ENCODE data around the gene CENPF.
A peak's percentile ranks its signal among the peaks of the same experiment; 100 is the strongest.
"Not testable (repeated sequence)": the region's sequence is repeated elsewhere in the genome, so short reads cannot be mapped to it uniquely, and the experiment has no call there.

CENPF gene

GRCh38 chr1:214584805-214585766, 17.9 kb upstream of the CENPF start:
- POLR2A ChIA-PET = no interaction called here
- no CpG with 5 or more reads among the region's 1 CpG for WGBS (ENCODE audit: insufficient coverage)
- CTCF ChIA-PET = interaction anchor here (0.9 to 8.4 kb wide), 26 partner anchors 10 to 371 kb away, joined by 3 to 84 read pairs (median 4); no protein-coding TSS in a partner anchor
- H3K9me3 ChIP-seq (ENCODE audit: control extremely low read depth in 1 of 5, control insufficient read depth in 4 of 5, insufficient read depth in 2 of 5, low read depth in 1 of 5, low read length in 4 of 5) = no peaks in the 10 kb centered on the region
- H3K4me3 ChIP-seq (ENCODE audit: control insufficient read depth in 1 of 7, extremely low read depth in 1 of 7, insufficient read depth in 4 of 7, low read depth in 2 of 7, low read length in 6 of 7) = no peak overlapping the region
- no peaks in the 10 kb centered on the region for H3K36me3 ChIP-seq (ENCODE audit: control insufficient read depth in 4 of 4, insufficient read depth in 4 of 4, low read length in 3 of 4)
- H3K4me1 ChIP-seq (ENCODE audit: control extremely low read depth in 1 of 4, control insufficient read depth in 4 of 4, insufficient read depth in 4 of 4, low read length in 3 of 4) = peaks cover 0 to 6% (median 2%) of the 10 kb centered on the region in 4 experiments
- H3K27ac ChIP-seq (ENCODE audit: insufficient read depth in 1 of 2, low read depth in 1 of 2, low read length in 2 of 2, poor library complexity in 1 of 2, severe bottlenecking in 2 of 2) = no peak overlapping the region
- DNase-seq = peak; percentile 20 to 51 (median 49)
- no peaks in the 10 kb centered on the region for H3K27me3 ChIP-seq (replicated peaks in 2 of 5; ENCODE audit: control insufficient read depth in 4 of 5, insufficient read depth in 5 of 5, low read length in 4 of 5)

GRCh38 chr1:214586621-214587020, 16.4 kb upstream of the CENPF start:
- Histone ChIP-seq H3K9me3 (ENCODE audit: control extremely low read depth in 1 of 5, control insufficient read depth in 4 of 5, insufficient read depth in 2 of 5, low read depth in 1 of 5, low read length in 4 of 5) (no peaks in the 10 kb centered on the region), H3K4me1 (ENCODE audit: control extremely low read depth in 1 of 4, control insufficient read depth in 4 of 4, insufficient read depth in 4 of 4, low read length in 3 of 4) (peaks cover 0 to 3% (median 2%) of the 10 kb centered on the region in 4 experiments), H3K27me3 (replicated peaks in 2 of 5; ENCODE audit: control insufficient read depth in 4 of 5, insufficient read depth in 5 of 5, low read length in 4 of 5) (no peaks in the 10 kb centered on the region), H3K4me3 (ENCODE audit: control insufficient read depth in 1 of 7, extremely low read depth in 1 of 7, insufficient read depth in 4 of 7, low read depth in 2 of 7, low read length in 6 of 7) (no peak overlapping the region), H3K36me3 (ENCODE audit: control insufficient read depth in 4 of 4, insufficient read depth in 4 of 4, low read length in 3 of 4) (no peaks in the 10 kb centered on the region), H3K27ac (ENCODE audit: insufficient read depth in 1 of 2, low read depth in 1 of 2, low read length in 2 of 2, poor library complexity in 1 of 2, severe bottlenecking in 2 of 2) (no peak overlapping the region)
- CTCF ChIA-PET = interaction anchor here (0.9 to 8.4 kb wide), 9 partner anchors 8 to 325 kb away, joined by 3 to 84 read pairs (median 12); no protein-coding TSS in a partner anchor
- 100% methylated on average over 2 of the region's 3 CpGs for WGBS (ENCODE audit: insufficient coverage)
- no peak for DNase-seq
- POLR2A ChIA-PET = no interaction called here

- WGBS (ENCODE audit: insufficient coverage) = 100% methylated on average over 1 of the region's 5 CpGs
- Histone ChIP-seq H3K27me3 (replicated peaks in 2 of 5; ENCODE audit: control insufficient read depth in 4 of 5, insufficient read depth in 5 of 5, low read length in 4 of 5) (no peaks in the 10 kb centered on the region), H3K4me3 (ENCODE audit: control insufficient read depth in 1 of 7, extremely low read depth in 1 of 7, insufficient read depth in 4 of 7, low read depth in 2 of 7, low read length in 6 of 7) (no peak overlapping the region), H3K36me3 (ENCODE audit: control insufficient read depth in 4 of 4, insufficient read depth in 4 of 4, low read length in 3 of 4) (no peaks in the 10 kb centered on the region), H3K27ac (ENCODE audit: insufficient read depth in 1 of 2, low read depth in 1 of 2, low read length in 2 of 2, poor library complexity in 1 of 2, severe bottlenecking in 2 of 2) (no peak overlapping the region), H3K4me1 (ENCODE audit: control extremely low read depth in 1 of 4, control insufficient read depth in 4 of 4, insufficient read depth in 4 of 4, low read length in 3 of 4) (no peaks in the 10 kb centered on the region), H3K9me3 (ENCODE audit: control extremely low read depth in 1 of 5, control insufficient read depth in 4 of 5, insufficient read depth in 2 of 5, low read depth in 1 of 5, low read length in 4 of 5) (no peaks in the 10 kb centered on the region)
- CTCF ChIA-PET = interaction anchor here (1.0 to 8.4 kb wide), 5 partner anchors 9 to 325 kb away, joined by 3 to 84 read pairs (median 6); no protein-coding TSS in a partner anchor
- DNase-seq = no peak
- POLR2A ChIA-PET = no interaction called here
Measured at GRCh38 chr1:214587165-214587564, 15.8 kb upstream of the CENPF start.

GRCh38 chr1:214588963-214589597, 13.9 kb upstream of the CENPF start:
- CTCF ChIA-PET = interaction anchor here (0.6 to 1.6 kb wide), 2 partner anchors 255 to 332 kb away, joined by 3 read pairs; no protein-coding TSS in a partner anchor
- WGBS (ENCODE audit: insufficient coverage) = 100% methylated on average over 4 of the region's 4 CpGs
- DNase-seq = no peak
- no peaks in the 10 kb centered on the region for H3K4me1 ChIP-seq (ENCODE audit: control extremely low read depth in 1 of 4, control insufficient read depth in 4 of 4, insufficient read depth in 4 of 4, low read length in 3 of 4)
- H3K27ac ChIP-seq (ENCODE audit: insufficient read depth in 1 of 2, low read depth in 1 of 2, low read length in 2 of 2, poor library complexity in 1 of 2, severe bottlenecking in 2 of 2) = no peak overlapping the region
- POLR2A ChIA-PET = no interaction called here
- no peaks in the 10 kb centered on the region for H3K27me3 ChIP-seq (replicated peaks in 2 of 5; ENCODE audit: control insufficient read depth in 4 of 5, insufficient read depth in 5 of 5, low read length in 4 of 5)
- no peak overlapping the region for H3K4me3 ChIP-seq (ENCODE audit: control insufficient read depth in 1 of 7, extremely low read depth in 1 of 7, insufficient read depth in 4 of 7, low read depth in 2 of 7, low read length in 6 of 7)
- H3K36me3 ChIP-seq (ENCODE audit: control insufficient read depth in 4 of 4, insufficient read depth in 4 of 4, low read length in 3 of 4) = no peaks in the 10 kb centered on the region
- no peaks in the 10 kb centered on the region for H3K9me3 ChIP-seq (ENCODE audit: control extremely low read depth in 1 of 5, control insufficient read depth in 4 of 5, insufficient read depth in 2 of 5, low read depth in 1 of 5, low read length in 4 of 5)

- ChIA-PET POLR2A (no interaction called here), CTCF (interaction anchor here (1.6 to 2.6 kb wide), 2 partner anchors 257 to 262 kb away, joined by 3 to 15 read pairs; no protein-coding TSS in a partner anchor)
- WGBS (ENCODE audit: insufficient coverage) = 93% methylated on average over 3 of the region's 5 CpGs
- no peak overlapping the region for H3K4me3 ChIP-seq (ENCODE audit: control insufficient read depth in 1 of 7, extremely low read depth in 1 of 7, insufficient read depth in 4 of 7, low read depth in 2 of 7, low read length in 6 of 7)
- DNase-seq = no peak
- H3K36me3 ChIP-seq (ENCODE audit: control insufficient read depth in 4 of 4, insufficient read depth in 4 of 4, low read length in 3 of 4) = no peaks in the 10 kb centered on the region
- no peaks in the 10 kb centered on the region for H3K27me3 ChIP-seq (replicated peaks in 2 of 5; ENCODE audit: control insufficient read depth in 4 of 5, insufficient read depth in 5 of 5, low read length in 4 of 5)
- H3K4me1 ChIP-seq (ENCODE audit: control extremely low read depth in 1 of 4, control insufficient read depth in 4 of 4, insufficient read depth in 4 of 4, low read length in 3 of 4) = no peaks in the 10 kb centered on the region
- H3K9me3 ChIP-seq (ENCODE audit: control extremely low read depth in 1 of 5, control insufficient read depth in 4 of 5, insufficient read depth in 2 of 5, low read depth in 1 of 5, low read length in 4 of 5) = no peaks in the 10 kb centered on the region
- H3K27ac ChIP-seq (ENCODE audit: insufficient read depth in 1 of 2, low read depth in 1 of 2, low read length in 2 of 2, poor library complexity in 1 of 2, severe bottlenecking in 2 of 2) = no peak overlapping the region
Measured at GRCh38 chr1:214590696-214591095, 12.3 kb upstream of the CENPF start.

GRCh38 chr1:214591918-214592317, 11.1 kb upstream of the CENPF start:
- H3K4me1 ChIP-seq (ENCODE audit: control extremely low read depth in 1 of 4, control insufficient read depth in 4 of 4, insufficient read depth in 4 of 4, low read length in 3 of 4); H3K36me3 ChIP-seq (ENCODE audit: control insufficient read depth in 4 of 4, insufficient read depth in 4 of 4, low read length in 3 of 4); DNase-seq; H3K9me3 ChIP-seq (ENCODE audit: control extremely low read depth in 1 of 5, control insufficient read depth in 4 of 5, insufficient read depth in 2 of 5, low read depth in 1 of 5, low read length in 4 of 5); H3K27ac ChIP-seq (ENCODE audit: insufficient read depth in 1 of 2, low read depth in 1 of 2, low read length in 2 of 2, poor library complexity in 1 of 2, severe bottlenecking in 2 of 2); POLR2A ChIA-PET; H3K27me3 ChIP-seq (replicated peaks in 2 of 5; ENCODE audit: control insufficient read depth in 4 of 5, insufficient read depth in 5 of 5, low read length in 4 of 5); H3K4me3 ChIP-seq (ENCODE audit: control insufficient read depth in 1 of 7, extremely low read depth in 1 of 7, insufficient read depth in 4 of 7, low read depth in 2 of 7, low read length in 6 of 7): not testable (repeated sequence)
- CTCF ChIA-PET = interaction anchor here (0.7 to 2.6 kb wide), 5 partner anchors 19 to 378 kb away, joined by 3 to 15 read pairs (median 3); no protein-coding TSS in a partner anchor
- WGBS (ENCODE audit: insufficient coverage) = 100% methylated on average over 3 of the region's 8 CpGs

GRCh38 chr1:214593158-214593557, 9.8 kb upstream of the CENPF start:
- no peaks in the 10 kb centered on the region for H3K9me3 ChIP-seq (ENCODE audit: control extremely low read depth in 1 of 5, control insufficient read depth in 4 of 5, insufficient read depth in 2 of 5, low read depth in 1 of 5, low read length in 4 of 5)
- DNase-seq = no peak
- no peaks in the 10 kb centered on the region for H3K27me3 ChIP-seq (replicated peaks in 2 of 5; ENCODE audit: control insufficient read depth in 4 of 5, insufficient read depth in 5 of 5, low read length in 4 of 5)
- no peak overlapping the region for H3K27ac ChIP-seq (ENCODE audit: insufficient read depth in 1 of 2, low read depth in 1 of 2, low read length in 2 of 2, poor library complexity in 1 of 2, severe bottlenecking in 2 of 2)
- ChIA-PET POLR2A (no interaction called here), CTCF (interaction anchor here (1.1 to 2.6 kb wide), 2 partner anchors 261 to 265 kb away, joined by 3 to 15 read pairs; no protein-coding TSS in a partner anchor)
- H3K4me3 ChIP-seq (ENCODE audit: control insufficient read depth in 1 of 7, extremely low read depth in 1 of 7, insufficient read depth in 4 of 7, low read depth in 2 of 7, low read length in 6 of 7) = no peak overlapping the region
- H3K36me3 ChIP-seq (ENCODE audit: control insufficient read depth in 4 of 4, insufficient read depth in 4 of 4, low read length in 3 of 4) = no peaks in the 10 kb centered on the region
- no peaks in the 10 kb centered on the region for H3K4me1 ChIP-seq (ENCODE audit: control extremely low read depth in 1 of 4, control insufficient read depth in 4 of 4, insufficient read depth in 4 of 4, low read length in 3 of 4)

All from common myeloid progenitor, CD34-positive (primary cell).